Suprapubic skin (tissue), 4 donors: ENCODE data around the gene IGFL3. TPM values are rescaled to one million over a fixed set of nuclear protein-coding genes. Genes with fewer than 3 reads are reported as not detected.
A peak's percentile ranks its signal among the peaks of the same experiment; 100 is the strongest.
"Not testable (repeated sequence)": the region's sequence is repeated elsewhere in the genome, so short reads cannot be mapped to it uniquely, and the experiment has no call there.

Experiments
- DNase-seq, 2 donors: peaks; one replicate each; pipeline ENCODE4 v3.0.0-alpha.2; 2019; ENCODE audit warnings: low spot score in 2 of 2
- H3K27ac ChIP-seq: fragments of 200-600 bp; sonication (generic); one replicate; pipeline ENCODE4 v1.5.1; 2019
- H3K27me3 ChIP-seq: fragments of 200-600 bp; sonication (generic); one replicate; pipeline ENCODE4 v1.5.1; 2019
- H3K36me3 ChIP-seq: fragments of 200-600 bp; sonication (generic); one replicate; pipeline ENCODE4 v1.5.1; 2019
- H3K4me1 ChIP-seq: fragments of 200-600 bp; sonication (generic); one replicate; pipeline ENCODE4 v1.5.1; 2019
- H3K4me3 ChIP-seq: fragments of 200-600 bp; sonication (generic); one replicate; pipeline ENCODE4 v1.5.1; 2019; ENCODE audit warnings: mild to moderate bottlenecking
- H3K9me3 ChIP-seq: fragments of 200-600 bp; sonication (generic); one replicate; pipeline ENCODE4 v1.5.1; 2019
- EP300 ChIP-seq: sonication (generic); formaldehyde crosslinking; IDR thresholded peaks from one replicate; pipeline ENCODE4 v1.6.1; 2017; ENCODE audit warnings: antibody characterized with exemption
- POLR2A ChIP-seq, 2 donors: fragments of 450-650 bp; IDR thresholded peaks; one replicate each; pipeline ENCODE4 v1.6.1; 2017; ENCODE audit warnings: antibody characterized with exemption in 2 of 2, mild to moderate bottlenecking in 2 of 2, moderate library complexity in 2 of 2
- POLR2AphosphoS5 ChIP-seq, 3 donors: sonication (generic); formaldehyde crosslinking; IDR thresholded peaks; one replicate each; pipeline ENCODE4 v1.6.1; 2017; ENCODE audit warnings: antibody characterized with exemption in 3 of 3
- WGBS: methylation state at CpG from one replicate; pipeline ENCODE4 v1.1.5; 2018; 5-methylcytosine and 5-hydroxymethylcytosine counted together
- total RNA-seq, 4 donors: library from RNA; depleted of rRNA; stranded (reverse); fragments of >200 nt; gene quantifications; one replicate each; pipeline ENCODE4 v1.1.0, GENCODE V29; 2016
- TF ChIP-seq, protein P1 (sequence below), 2 donors: fragments of 200-600 bp in 1 of 2; fragments of 450-650 bp in 1 of 2; sonication (generic) in 1 of 2; IDR thresholded peaks; one replicate each; pipeline ENCODE4 v1.5.1; 2016 to 2019; ENCODE audit warnings: antibody characterized with exemption in 2 of 2, mild to moderate bottlenecking in 1 of 2, moderate library complexity in 1 of 2

IGFL3 gene
- total RNA-seq: 10 to 100 TPM; 10.2 to 49.4 (median 16.8) TPM

DNA sequence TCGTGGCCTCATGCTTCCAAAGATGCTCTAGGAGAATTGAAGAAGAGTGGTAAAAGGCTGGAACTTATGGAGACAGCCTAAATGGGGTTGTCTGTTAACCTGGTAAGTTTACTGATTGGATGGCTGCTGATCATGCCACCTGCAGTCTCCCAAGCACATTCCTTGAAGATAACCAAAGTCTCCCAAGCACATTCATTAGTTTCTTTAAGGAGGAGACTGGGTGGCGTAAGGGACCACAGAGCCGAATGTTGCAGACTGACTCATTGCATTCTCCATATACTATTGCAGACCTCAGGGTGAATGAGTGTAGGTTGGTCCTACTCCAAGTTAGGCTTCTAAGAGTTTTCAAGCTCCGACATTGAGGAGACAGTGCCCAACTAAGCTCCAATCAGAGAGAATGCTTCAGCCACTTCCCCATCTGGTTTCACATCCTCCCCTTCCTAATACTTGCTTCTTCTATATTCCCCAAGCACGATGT, at the start of gene IGFL3:
Gene IGFL3, minus strand, starts transcription at position 51 of the 478 bp plus-strand sequence. Its CDS starts 39 bp downstream, at position 12.
- WGBS: 85% methylated on average over 5 of the region's 5 CpGs
- no peak for DNase-seq
- Histone ChIP-seq H3K4me1 (peaks cover 30% of the 10 kb centered on the region), H3K27me3 (peaks cover 29% of the 10 kb centered on the region), H3K4me3 (no peak within 1 kb of the TSS), H3K9me3 (no peaks in the 10 kb centered on the region), H3K36me3 (no peaks in the 10 kb centered on the region), H3K27ac (peak within 1 kb of the TSS; percentile 23)
- TF ChIP-seq POLR2AphosphoS5 (IDR thresholded peaks at IDR 0.05): no peak
- TF ChIP-seq, protein P1, sequence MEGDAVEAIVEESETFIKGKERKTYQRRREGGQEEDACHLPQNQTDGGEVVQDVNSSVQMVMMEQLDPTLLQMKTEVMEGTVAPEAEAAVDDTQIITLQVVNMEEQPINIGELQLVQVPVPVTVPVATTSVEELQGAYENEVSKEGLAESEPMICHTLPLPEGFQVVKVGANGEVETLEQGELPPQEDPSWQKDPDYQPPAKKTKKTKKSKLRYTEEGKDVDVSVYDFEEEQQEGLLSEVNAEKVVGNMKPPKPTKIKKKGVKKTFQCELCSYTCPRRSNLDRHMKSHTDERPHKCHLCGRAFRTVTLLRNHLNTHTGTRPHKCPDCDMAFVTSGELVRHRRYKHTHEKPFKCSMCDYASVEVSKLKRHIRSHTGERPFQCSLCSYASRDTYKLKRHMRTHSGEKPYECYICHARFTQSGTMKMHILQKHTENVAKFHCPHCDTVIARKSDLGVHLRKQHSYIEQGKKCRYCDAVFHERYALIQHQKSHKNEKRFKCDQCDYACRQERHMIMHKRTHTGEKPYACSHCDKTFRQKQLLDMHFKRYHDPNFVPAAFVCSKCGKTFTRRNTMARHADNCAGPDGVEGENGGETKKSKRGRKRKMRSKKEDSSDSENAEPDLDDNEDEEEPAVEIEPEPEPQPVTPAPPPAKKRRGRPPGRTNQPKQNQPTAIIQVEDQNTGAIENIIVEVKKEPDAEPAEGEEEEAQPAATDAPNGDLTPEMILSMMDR (IDR thresholded peaks at IDR 0.05): no peak
- no peak for TF ChIP-seq POLR2A (IDR thresholded peaks at IDR 0.05)
- TF ChIP-seq EP300: no peak

GRCh38 chr19:46173886-46174480, 49.5 kb upstream of the IGFL3 start:
- H3K27ac ChIP-seq: peak overlapping the region; percentile 54
- no peak overlapping the region for H3K4me3 ChIP-seq
- no peaks in the 10 kb centered on the region for H3K36me3 ChIP-seq
- H3K4me1 ChIP-seq: peaks cover 19% of the 10 kb centered on the region
- H3K9me3 ChIP-seq: no peaks in the 10 kb centered on the region
- DNase-seq: no peak
- TF ChIP-seq, protein P1 (IDR thresholded peaks at IDR 0.05): no peak
- no peak for TF ChIP-seq POLR2A (IDR thresholded peaks at IDR 0.05)
- no peak for TF ChIP-seq POLR2AphosphoS5 (IDR thresholded peaks at IDR 0.05)
- no peak for TF ChIP-seq EP300
- WGBS: 26% methylated on average over 8 of the region's 8 CpGs
- H3K27me3 ChIP-seq: no peaks in the 10 kb centered on the region

GRCh38 chr19:46162731-46163130, 38.2 kb upstream of the IGFL3 start:
- peaks cover 11% of the 10 kb centered on the region for H3K36me3 ChIP-seq
- H3K27me3 ChIP-seq: no peaks in the 10 kb centered on the region
- no peak for TF ChIP-seq POLR2AphosphoS5 (IDR thresholded peaks at IDR 0.05)
- TF ChIP-seq, protein P1 (IDR thresholded peaks at IDR 0.05): no peak
- no peak for TF ChIP-seq POLR2A (IDR thresholded peaks at IDR 0.05)
- TF ChIP-seq EP300: no peak
- WGBS: 70% methylated on average over 3 of the region's 3 CpGs
- H3K27ac ChIP-seq: no peak overlapping the region
- no peaks in the 10 kb centered on the region for H3K9me3 ChIP-seq
- H3K4me3 ChIP-seq: no peak overlapping the region
- no peak for DNase-seq
- H3K4me1 ChIP-seq: no peaks in the 10 kb centered on the region

DNA sequence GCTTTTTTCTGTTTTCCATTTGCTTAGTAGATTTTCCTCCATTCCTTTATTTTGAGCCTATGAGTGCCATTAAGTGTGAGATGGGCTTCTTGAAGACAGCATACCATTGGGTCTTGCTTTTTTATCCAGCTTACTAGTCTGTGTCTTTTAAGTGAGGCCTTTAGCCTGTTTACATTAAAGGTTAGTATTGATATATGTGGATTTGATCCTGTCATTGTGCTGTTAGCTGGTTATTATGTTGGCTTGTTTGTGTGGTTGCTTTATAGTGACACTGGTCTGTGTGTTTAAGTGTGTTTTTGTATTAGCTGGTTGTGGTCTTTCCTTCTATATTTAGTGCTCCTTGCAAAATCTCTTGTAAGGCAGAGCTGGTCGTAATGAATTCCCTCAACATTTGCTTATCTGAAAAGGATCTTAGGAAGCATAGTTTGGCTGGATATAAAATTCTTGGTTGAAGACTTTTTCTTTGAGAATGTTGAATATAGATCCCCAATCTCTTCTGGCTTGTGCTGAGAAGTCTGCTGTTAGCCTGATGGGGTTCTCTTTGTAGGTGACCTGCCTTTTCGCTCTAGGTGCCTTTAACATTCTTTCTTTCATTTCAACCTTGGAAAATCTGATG, 37.3 kb upstream of the IGFL3 start:
- H3K9me3 ChIP-seq, H3K4me3 ChIP-seq, H3K4me1 ChIP-seq, H3K27me3 ChIP-seq, H3K27ac ChIP-seq, DNase-seq: not testable (repeated sequence)
- H3K36me3 ChIP-seq: peaks cover 11% of the 10 kb centered on the region
- WGBS: 75% methylated on average over 2 of the region's 2 CpGs

DNA sequence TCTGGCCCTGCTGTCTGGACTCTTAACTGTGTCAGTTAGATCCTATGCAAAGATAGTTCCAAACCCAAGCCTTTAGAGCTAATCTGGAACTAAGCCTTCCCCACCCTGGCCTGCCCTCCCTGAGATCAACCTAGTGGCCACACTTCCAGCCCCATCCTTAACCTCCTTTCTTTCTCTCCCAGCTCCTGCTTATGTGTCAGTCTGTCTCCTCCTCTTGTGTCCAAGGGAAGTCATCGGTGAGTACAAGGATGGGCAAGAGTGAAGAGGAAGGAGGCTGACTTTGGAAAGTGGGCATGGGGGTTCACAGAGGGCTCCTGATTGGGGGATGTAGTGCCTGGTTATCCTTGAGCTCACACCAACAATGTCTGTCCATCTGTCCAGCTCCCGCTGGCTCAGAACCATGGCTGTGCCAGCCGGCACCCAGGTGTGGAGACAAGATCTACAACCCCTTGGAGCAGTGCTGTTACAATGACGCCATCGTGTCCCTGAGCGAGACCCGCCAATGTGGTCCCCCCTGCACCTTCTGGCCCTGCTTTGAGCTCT, 35.8 kb upstream of the IGFL3 start:
- Histone ChIP-seq H3K9me3 (no peaks in the 10 kb centered on the region), H3K36me3 (peaks cover 11% of the 10 kb centered on the region), H3K27me3 (no peaks in the 10 kb centered on the region), H3K27ac (no peak overlapping the region), H3K4me1 (no peaks in the 10 kb centered on the region), H3K4me3 (no peak overlapping the region)
- TF ChIP-seq POLR2A (IDR thresholded peaks at IDR 0.05) (no peak), POLR2AphosphoS5 (IDR thresholded peaks at IDR 0.05) (no peak), EP300 (no peak)
- TF ChIP-seq, protein P1 (IDR thresholded peaks at IDR 0.05): no peak
- WGBS: 98% methylated on average over 6 of the region's 7 CpGs
- DNase-seq: no peak
